GM12872 (cell line): ENCODE measurements around the gene HABP2.

Experiments
- TF ChIP-seq, protein P1 (sequence below): IDR thresholded peaks from 3 replicates; pipeline ENCODE4 v1.5.1; 2011; ENCODE audit warnings: low read depth, mild to moderate bottlenecking, low read length, moderate library complexity; ENCODE audit not compliant: insufficient read depth

The HABP2 gene

DNA sequence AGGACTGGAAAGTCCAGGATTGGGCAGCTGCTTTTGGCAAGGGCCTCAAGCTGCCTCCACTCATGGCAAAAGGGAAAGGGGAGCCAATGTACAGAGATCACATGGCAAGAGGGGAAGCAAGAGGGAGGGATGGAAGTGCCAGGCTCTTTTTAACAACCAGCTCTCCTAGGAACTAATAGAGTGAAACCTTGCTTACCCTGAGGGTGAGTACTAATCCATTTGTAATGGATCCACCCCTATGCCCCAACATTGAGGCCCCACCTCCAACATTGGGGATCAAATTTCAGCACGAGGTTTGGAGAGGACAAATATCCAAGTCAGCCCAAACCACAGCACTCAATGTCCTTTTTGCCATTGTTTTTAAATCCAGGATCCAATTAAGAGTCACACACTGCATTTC lies 12.5 kb downstream of the HABP2 start:
- TF ChIP-seq, protein P1, sequence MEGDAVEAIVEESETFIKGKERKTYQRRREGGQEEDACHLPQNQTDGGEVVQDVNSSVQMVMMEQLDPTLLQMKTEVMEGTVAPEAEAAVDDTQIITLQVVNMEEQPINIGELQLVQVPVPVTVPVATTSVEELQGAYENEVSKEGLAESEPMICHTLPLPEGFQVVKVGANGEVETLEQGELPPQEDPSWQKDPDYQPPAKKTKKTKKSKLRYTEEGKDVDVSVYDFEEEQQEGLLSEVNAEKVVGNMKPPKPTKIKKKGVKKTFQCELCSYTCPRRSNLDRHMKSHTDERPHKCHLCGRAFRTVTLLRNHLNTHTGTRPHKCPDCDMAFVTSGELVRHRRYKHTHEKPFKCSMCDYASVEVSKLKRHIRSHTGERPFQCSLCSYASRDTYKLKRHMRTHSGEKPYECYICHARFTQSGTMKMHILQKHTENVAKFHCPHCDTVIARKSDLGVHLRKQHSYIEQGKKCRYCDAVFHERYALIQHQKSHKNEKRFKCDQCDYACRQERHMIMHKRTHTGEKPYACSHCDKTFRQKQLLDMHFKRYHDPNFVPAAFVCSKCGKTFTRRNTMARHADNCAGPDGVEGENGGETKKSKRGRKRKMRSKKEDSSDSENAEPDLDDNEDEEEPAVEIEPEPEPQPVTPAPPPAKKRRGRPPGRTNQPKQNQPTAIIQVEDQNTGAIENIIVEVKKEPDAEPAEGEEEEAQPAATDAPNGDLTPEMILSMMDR: no peak

DNA sequence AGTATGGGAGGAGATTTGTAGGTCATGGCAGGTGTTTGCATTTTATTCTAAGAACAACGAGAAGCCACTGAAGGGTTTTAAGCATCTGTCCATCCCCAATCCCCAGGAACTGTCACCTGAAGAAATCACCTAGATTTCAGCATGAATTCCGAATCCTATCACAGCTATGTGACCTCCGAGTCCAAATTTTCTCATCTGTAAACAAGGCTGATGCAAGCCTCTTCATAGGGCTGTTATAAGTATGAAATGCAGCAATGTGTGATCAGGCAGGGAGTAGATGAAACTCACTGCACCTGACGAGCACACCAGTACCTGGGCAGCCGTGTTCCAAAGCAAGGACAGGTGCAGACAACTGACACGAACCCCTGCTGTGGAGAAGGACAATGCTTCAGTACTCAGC lies 14.0 kb downstream of the HABP2 start:
- TF ChIP-seq, protein P1: no peak

DNA sequence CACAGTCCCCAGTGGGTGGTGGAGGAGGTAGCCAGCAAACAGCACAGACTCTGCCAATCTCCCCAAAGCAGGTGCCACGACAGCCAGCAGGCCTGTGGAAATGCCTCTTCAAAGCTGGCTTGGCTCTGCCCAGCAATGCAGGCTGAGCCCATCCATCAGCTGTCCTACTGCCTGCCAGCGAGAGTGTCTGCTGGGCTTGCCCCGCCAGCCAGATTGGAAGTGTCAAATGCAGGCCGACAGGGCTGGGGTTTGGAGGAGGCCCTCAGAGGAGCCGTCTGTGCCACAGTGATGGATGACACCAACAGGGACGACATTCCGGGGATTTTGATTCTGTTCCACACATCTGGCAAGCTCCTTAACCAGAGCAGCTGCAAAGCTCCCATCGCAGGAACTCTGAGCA lies 16.7 kb downstream of the HABP2 start:
- TF ChIP-seq, protein P1: no peak

DNA sequence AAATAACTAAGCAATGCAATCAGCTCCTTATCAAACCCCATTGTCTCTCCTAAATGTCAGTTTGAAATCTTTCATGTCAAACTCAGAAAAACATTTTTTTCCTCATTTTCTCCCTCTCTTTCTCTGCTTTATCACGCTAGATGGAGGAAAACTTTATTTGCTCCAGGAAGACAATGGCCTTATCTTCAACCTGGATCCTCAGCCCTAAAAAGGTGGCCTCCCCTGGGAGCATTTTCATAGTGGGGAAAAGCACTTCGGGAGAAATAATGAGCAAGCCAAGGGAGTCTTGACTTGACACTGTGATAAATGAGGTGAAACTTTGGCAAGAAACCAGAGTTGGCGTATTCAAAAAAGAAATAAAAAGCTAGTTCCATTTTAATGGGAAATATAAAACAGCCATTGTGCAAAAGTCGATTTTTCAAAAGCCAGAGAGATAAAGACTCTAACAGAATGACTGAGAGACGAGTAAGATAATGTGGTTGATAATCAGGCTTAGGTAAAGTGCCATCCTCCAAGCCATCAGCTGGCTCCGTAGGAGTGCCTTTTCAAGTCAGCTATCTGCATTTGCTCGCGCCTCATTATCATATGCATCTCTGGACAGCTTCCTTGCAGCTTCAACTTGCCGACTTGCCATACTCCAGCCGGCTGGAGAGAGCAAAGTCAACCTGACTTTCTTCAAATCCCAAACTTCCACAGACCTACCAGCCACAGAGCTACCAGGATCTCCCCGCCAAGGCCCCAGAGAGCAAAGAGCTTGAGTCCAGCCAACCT lies 19.9 kb downstream of the HABP2 start:
- TF ChIP-seq, protein P1: no peak

DNA sequence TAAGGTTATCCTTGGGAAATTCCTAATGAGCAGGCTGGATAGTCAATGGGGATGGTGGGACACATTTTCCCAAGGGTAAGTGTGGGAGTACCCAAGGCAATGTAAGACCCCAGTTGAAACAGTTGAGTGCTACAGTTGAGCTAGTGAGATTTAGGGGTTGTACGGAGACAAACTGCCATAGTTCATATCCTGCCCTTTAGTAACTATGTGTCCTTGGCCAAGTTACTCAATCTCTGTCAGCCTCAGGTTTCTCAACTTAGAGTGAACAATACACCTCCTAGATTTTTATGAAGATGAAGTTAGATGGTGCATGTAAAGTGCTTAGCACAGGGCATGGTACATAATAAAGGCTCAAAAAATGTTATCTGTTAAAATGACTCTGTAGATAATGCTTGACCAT lies 20.5 kb downstream of the HABP2 start:
- TF ChIP-seq, protein P1: no peak

DNA sequence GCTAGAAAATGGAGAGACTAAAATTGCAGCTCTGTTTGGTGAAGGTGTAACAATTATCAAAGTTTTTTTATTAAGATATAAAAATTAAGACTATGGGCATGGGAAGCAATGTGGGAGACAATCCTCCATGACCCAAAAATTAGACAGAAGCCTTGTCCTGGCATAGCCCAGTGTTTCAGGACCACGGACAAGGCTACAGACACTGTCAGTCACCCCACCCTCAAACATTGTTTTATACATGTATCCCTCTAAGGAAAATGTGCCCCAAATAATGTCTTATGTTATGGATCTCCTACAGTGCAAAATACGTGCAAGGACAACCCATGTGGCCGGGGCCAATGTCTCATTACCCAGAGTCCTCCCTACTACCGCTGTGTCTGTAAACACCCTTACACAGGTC lies 24.0 kb downstream of the HABP2 start:
- TF ChIP-seq, protein P1: no peak

DNA sequence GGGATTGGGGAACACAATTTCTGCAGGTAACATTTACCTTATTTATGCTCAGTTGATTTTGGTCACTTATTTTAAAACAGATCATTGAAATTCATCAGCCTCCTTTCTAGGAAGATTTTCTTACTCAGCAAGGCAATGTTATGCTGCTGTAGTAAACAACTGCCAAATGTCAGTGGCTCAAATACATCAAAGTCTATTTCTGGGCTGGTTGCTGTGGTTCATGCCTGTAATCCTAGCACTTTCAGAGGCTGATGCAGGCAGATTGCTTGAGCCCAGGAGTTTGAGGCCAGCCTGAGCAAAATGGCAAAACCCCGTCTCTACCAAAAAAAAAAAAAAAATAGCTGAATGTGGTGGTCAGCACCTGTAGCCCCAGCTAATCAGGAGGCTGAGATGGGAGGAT lies 25.9 kb downstream of the HABP2 start:
- TF ChIP-seq, protein P1: no peak
